HepG2 (cell line): ENCODE results near the gene BIRC6. TPM values are rescaled to one million over a fixed set of nuclear protein-coding genes. Genes with fewer than 3 reads are reported as not detected.
A peak's percentile ranks its signal among the peaks of the same experiment; 100 is the strongest.
"Not testable (repeated sequence)": the region's sequence is repeated elsewhere in the genome, so short reads cannot be mapped to it uniquely, and the experiment has no call there.

Experiments used
- ATAC-seq: fragments of 200-7000 bp; cut with Tn5 transposase; 3 replicates; pipeline ENCODE4 v1.9.1; 2020; ENCODE audit warnings: mild to moderate bottlenecking, moderate library complexity
- BruUV-seq: library from RNA; stranded (reverse); fragments of 400-500 nt; replicated peaks from 2 replicates; lab custom pipeline; 2021; lab: Mats Ljungman, UMichigan
- CTCF ChIA-PET: fragments of 300-600 bp; formaldehyde crosslinking; extraction: SDS; loops from one replicate; lab custom pipeline; 2021; ENCODE audit warnings: low total read pairs, inconsistent platforms, low intra/inter-chr PET ratio; lab: Yijun Ruan, JAX
- POLR2A ChIA-PET: fragments of 350-600 bp; sonication (Branson Sonifier 250); formaldehyde crosslinking; loops from one replicate; lab custom pipeline; 2020; ENCODE audit warnings: antibody characterized with exemption, inconsistent platforms; lab: Yijun Ruan, JAX
- DNase-seq: peaks from one replicate; pipeline ENCODE4 v3.0.0-alpha.2; 2015; ENCODE audit warnings: low spot score
- FAIRE-seq: peaks from 3 replicates; lab custom pipeline; 2011; peaks lifted over from hg19 to GRCh38; lab: Jason Lieb, UNC
- H2AFZ ChIP-seq: one replicate; pipeline ENCODE4 v1.6.1; 2011; ENCODE audit warnings: low read length, inconsistent platforms
- H3K27ac ChIP-seq: fragments of 300-600 bp; 3 replicates; pipeline ENCODE4 v1.8.0; 2011; ENCODE audit warnings: mixed run types, mild to moderate bottlenecking, mixed read lengths, low read length, inconsistent platforms; ENCODE audit not compliant: insufficient read depth; ENCODE audit errors: extremely low read length
- H3K27me3 ChIP-seq, 2 experiments: fragments of 200-600 bp in 1 of 2; 2 replicates in 1 of 2; 3 replicates in 1 of 2; pipeline versions ENCODE4 v1.6.0 to v1.8.0; 2011; ENCODE audit warnings: low read length in 2 of 2, mild to moderate bottlenecking in 2 of 2, moderate library complexity in 2 of 2, inconsistent platforms in 1 of 2; ENCODE audit not compliant: insufficient read depth in 2 of 2, control insufficient read depth in 1 of 2
- H3K36me3 ChIP-seq, 2 experiments: fragments of 200-600 bp in 1 of 2; replicated peaks in 1 of 2; 2 replicates in 1 of 2; 3 replicates in 1 of 2; pipeline versions ENCODE4 v1.5.1 to v1.8.0; 2011; ENCODE audit warnings: low read length in 2 of 2, inconsistent platforms in 1 of 2; ENCODE audit not compliant: insufficient read depth in 2 of 2, control insufficient read depth in 1 of 2
- H3K4me1 ChIP-seq: 2 replicates; pipeline ENCODE4 v1.5.1; 2012; ENCODE audit warnings: low read length, inconsistent platforms; ENCODE audit not compliant: insufficient read depth
- H3K4me2 ChIP-seq: 2 replicates; pipeline ENCODE4 v1.6.0; 2011; ENCODE audit warnings: low read depth, low read length, inconsistent platforms
- H3K4me3 ChIP-seq, 3 experiments: fragments of 200-600 bp in 1 of 3; sonication (generic), shearing (Covaris generic) in 1 of 3; replicated peaks in 1 of 3; 2 replicates each; pipeline ENCODE4 v1.5.1; 2011 to 2016; ENCODE audit warnings: low read length in 3 of 3, inconsistent platforms in 2 of 3, low read depth in 2 of 3, mild to moderate bottlenecking in 2 of 3, control low read depth in 1 of 3, mixed read lengths in 1 of 3; ENCODE audit not compliant: insufficient read depth in 1 of 3
- H3K79me2 ChIP-seq: one replicate; pipeline ENCODE4 v1.6.1; 2011; ENCODE audit warnings: low read length, inconsistent platforms; ENCODE audit not compliant: insufficient read depth
- H3K9ac ChIP-seq: 2 replicates; pipeline ENCODE4 v1.6.0; 2011; ENCODE audit warnings: mild to moderate bottlenecking, low read depth, low read length, inconsistent platforms; ENCODE audit not compliant: insufficient read depth
- H3K9me3 ChIP-seq: 2 replicates; pipeline ENCODE4 v1.5.1; 2012; ENCODE audit warnings: mild to moderate bottlenecking, low read length
- H4K20me1 ChIP-seq: 2 replicates; pipeline ENCODE4 v1.6.0; 2011; ENCODE audit warnings: inconsistent platforms, mild to moderate bottlenecking, low read length, moderate library complexity; ENCODE audit not compliant: insufficient read depth
- KAT7 ChIP-seq: IDR thresholded peaks from 2 replicates; pipeline ENCODE4 v1.6.1; 2018; ENCODE audit warnings: borderline replicate concordance, missing compliant biosample characterization
- NAIF1 ChIP-seq: sonication (generic); formaldehyde crosslinking; IDR thresholded peaks from 2 replicates; pipeline ENCODE4 v1.5.0; 2020; ENCODE audit warnings: mild to moderate bottlenecking, missing genetic modification reagents, borderline replicate concordance
- STAT6 ChIP-seq: sonication (generic); formaldehyde crosslinking; IDR thresholded peaks from 2 replicates; pipeline ENCODE4 v1.4.0; 2020; ENCODE audit warnings: missing genetic modification reagents, mild to moderate bottlenecking, borderline replicate concordance
- ZNF460 ChIP-seq: sonication (generic); formaldehyde crosslinking; IDR thresholded peaks from 2 replicates; pipeline ENCODE4 v1.5.1; 2020; ENCODE audit warnings: missing genetic modification reagents, mild to moderate bottlenecking, borderline replicate concordance
- WGBS: methylation state at CpG from one replicate; pipeline ENCODE4 v1.1.6; 2017; ENCODE audit warnings: low lambda C conversion rate; 5-methylcytosine and 5-hydroxymethylcytosine counted together
- in situ Hi-C: cut with HindIII; loops from 2 replicates; pipeline ENCODE4 v1.10.0; 2017; ENCODE audit warnings: low pct_unique_long_range_greater_than_20kb; ENCODE audit not compliant: extremely low pct_ligation_motif_present
- intact Hi-C: fragments of 100-400 bp; cut with micrococcal nuclease; formaldehyde crosslinking; loops from one replicate; pipeline ENCODE4 v1.10.0; 2022; ENCODE audit not compliant: unreplicated experiment
- polyA plus RNA-seq, 8 experiments: library from polyadenylated mRNA; depleted of rRNA in 3 of 8; stranded (reverse) in 7 of 8; unstranded in 1 of 8; fragments of >200 nt; fragmentation: Illumina TruSeq in 4 of 8; extraction: Trizol in 4 of 8; gene quantifications; 2 replicates each; pipeline versions ENCODE4 v1.2.1 to v1.2.3, GENCODE V29; 2011 to 2016; ENCODE audit warnings: low read depth in 4 of 8, missing spikeins in 1 of 8, mixed read lengths in 1 of 8; ENCODE audit not compliant: insufficient read depth in 1 of 8
- total RNA-seq, 5 experiments: library from RNA; depleted of rRNA; stranded (reverse); fragments of >200 nt; fragmentation: Illumina TruSeq; extraction: Trizol; gene quantifications; 2 replicates each; pipeline ENCODE4 v1.2.3, GENCODE V29; 2016; ENCODE audit warnings: low read depth in 1 of 5

The BIRC6 gene
- total and polyA plus RNA-seq, 2 of the 13 experiments (the other 11 are each of a cell fraction or from before 2014, with no cell fraction given) = 65.6 to 120 TPM

DNA sequence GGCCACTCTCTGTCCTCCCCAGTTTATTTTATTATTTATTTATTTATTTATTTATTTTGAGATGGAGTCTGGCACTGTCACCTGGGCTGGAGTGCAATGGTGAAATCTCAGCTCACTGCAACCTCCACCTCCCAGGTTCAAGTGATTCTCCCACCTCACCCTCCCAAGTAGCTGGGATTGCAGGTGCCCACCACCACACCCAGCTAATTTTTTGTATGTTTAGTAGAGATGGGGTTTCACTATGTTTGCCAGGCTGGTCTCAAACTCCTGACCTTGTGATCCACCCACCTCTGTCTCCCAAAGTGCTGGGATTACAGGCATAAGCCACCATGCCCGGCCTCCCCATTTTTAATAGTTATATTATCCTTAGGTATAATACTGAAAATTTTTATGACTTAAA, 28.1 kb upstream of the BIRC6 start:
- peak overlapping the region; percentile 74 for H3K9ac ChIP-seq
- FAIRE-seq, H3K9me3 ChIP-seq, H3K36me3 ChIP-seq, in situ Hi-C loops, BruUV-seq, H3K79me2 ChIP-seq, CTCF ChIA-PET, ATAC-seq, DNase-seq, H2AFZ ChIP-seq, H4K20me1 ChIP-seq, H3K27me3 ChIP-seq: not testable (repeated sequence)
- H3K27ac ChIP-seq = peak overlapping the region; percentile 93
- peak overlapping the region; percentile 11 to 60 (median 50); a peak in 4 of 6 replicates for H3K4me3 ChIP-seq
- intact Hi-C loops = loop anchor here (2.0 to 10.0 kb wide), 5 partner anchors 28 to 634 kb away; partner anchors contain the start of genes BIRC6, SLC30A6, SPAST and YIPF4
- peak overlapping the region; percentile 81 for H3K4me2 ChIP-seq
- POLR2A ChIA-PET = interaction anchor here (0.9 to 4.5 kb wide), 14 partner anchors 8 to 289 kb away, joined by 3 to 36 read pairs (median 4); partner anchors contain the start of genes BIRC6, DPY30, SLC30A6 and SPAST
- H3K4me1 ChIP-seq = peaks cover 49% of the 10 kb centered on the region
- WGBS = 20% methylated on average over 1 of the region's 1 CpG
- TF ChIP-seq ZNF460 (peak; percentile 94), STAT6 (CRISPR knock-in tag) (0 out of 2 replicates have a peak, but pooled peaks have one; percentile 45), KAT7 (CRISPR knock-in tag) (0 out of 2 replicates have a peak, but pooled peaks have one; percentile 28), NAIF1 (CRISPR knock-in tag) (0 out of 2 replicates have a peak, but pooled peaks have one; percentile 20)
- TF ChIP-seq, all 625 proteins: peak for 4; not testable (repeated sequence) for 621
